Measurements from ENCODE around the gene FAM131C. TPM values are rescaled to one million over a fixed set of nuclear protein-coding genes. Genes with fewer than 3 reads are reported as not detected.
"Not testable (repeated sequence)": the region's sequence is repeated elsewhere in the genome, so short reads cannot be mapped to it uniquely, and the experiment has no call there.

Gene FAM131C
- total RNA-seq, 1 experiment from 2014 or later = 0.23 TPM

- not testable (repeated sequence) for DNase-seq (ENCODE audit: low read depth)
Measured at GRCh38 chr1:16036461-16036860, 37.0 kb downstream of the FAM131C start.

GRCh38 chr1:16033103-16033632, 40.3 kb downstream of the FAM131C start:
- DNase-seq (ENCODE audit: low read depth) = not testable (repeated sequence)

- peak; percentile 92 for DNase-seq (ENCODE audit: low read depth)
Measured at GRCh38 chr1:16032388-16033102, 40.9 kb downstream of the FAM131C start.

GRCh38 chr1:16031551-16031950, 41.9 kb downstream of the FAM131C start:
- no peak for DNase-seq (ENCODE audit: low read depth)

GRCh38 chr1:16029288-16029687, 44.2 kb downstream of the FAM131C start:
- DNase-seq (ENCODE audit: low read depth) = no peak

GRCh38 chr1:16029003-16029268, 44.5 kb downstream of the FAM131C start:
- not testable (repeated sequence) for DNase-seq (ENCODE audit: low read depth)

- DNase-seq (ENCODE audit: low read depth) = no peak
Measured at GRCh38 chr1:16028237-16029002, 45.0 kb downstream of the FAM131C start.

GRCh38 chr1:16026723-16027484, 46.5 kb downstream of the FAM131C start:
- peak; percentile 37 for DNase-seq (ENCODE audit: low read depth)

GRCh38 chr1:16026302-16026701, 47.1 kb downstream of the FAM131C start:
- not testable (repeated sequence) for DNase-seq (ENCODE audit: low read depth)

- DNase-seq (ENCODE audit: low read depth) = no peak
Measured at GRCh38 chr1:16023050-16023653, 50.3 kb downstream of the FAM131C start.

- DNase-seq (ENCODE audit: low read depth) = no peak
Measured at GRCh38 chr1:16022393-16022792, 51.1 kb downstream of the FAM131C start.

GRCh38 chr1:16021681-16022080, 51.8 kb downstream of the FAM131C start, which contains the start of gene CLCNKA:
CLCNKA (plus strand) TSS chr1:16022036; CDS start chr1:16022620, 584 bp downstream.
- no peak for DNase-seq (ENCODE audit: low read depth)

GRCh38 chr1:16020878-16021277, 52.6 kb downstream of the FAM131C start:
- not testable (repeated sequence) for DNase-seq (ENCODE audit: low read depth)

- DNase-seq (ENCODE audit: low read depth) = no peak
Measured at GRCh38 chr1:16020325-16020724, 53.1 kb downstream of the FAM131C start.

- peak; percentile 87 for DNase-seq (ENCODE audit: low read depth)
Measured at GRCh38 chr1:16019644-16020277, 53.7 kb downstream of the FAM131C start.

GRCh38 chr1:16018749-16019643, 54.5 kb downstream of the FAM131C start:
- no peak for DNase-seq (ENCODE audit: low read depth)

GRCh38 chr1:16018308-16018707, 55.1 kb downstream of the FAM131C start:
- no peak for DNase-seq (ENCODE audit: low read depth)

GRCh38 chr1:16017461-16018303, 55.8 kb downstream of the FAM131C start, which contains the start of gene HSPB7:
HSPB7 (minus strand) TSS chr1:16018043; CDS start chr1:16017963, 80 bp downstream.
- no peak for DNase-seq (ENCODE audit: low read depth)

- no peak for DNase-seq (ENCODE audit: low read depth)
Measured at GRCh38 chr1:16017076-16017460, 56.4 kb downstream of the FAM131C start.

Measured in Daoy (cell line).